ENCODE results near the gene TAS2R10.

The TAS2R10 gene

GRCh38 chr12:10826258-10826657 lies at the start of gene TAS2R10:
TAS2R10 (minus strand) TSS chr12:10826358; CDS start chr12:10826269, 89 bp downstream.
- in situ Hi-C loops (cut with HindIII; ENCODE audit: low pct_ligation_motif_present, low pct_unique_long_range_greater_than_20kb, low sequenced_read_pairs), result no loop called here
- DNase-seq, result no peak

GRCh38 chr12:10873378-10873777 lies 47.2 kb upstream of the TAS2R10 start:
- in situ Hi-C loops (cut with HindIII; ENCODE audit: low pct_ligation_motif_present, low pct_unique_long_range_greater_than_20kb, low sequenced_read_pairs), result no loop called here
- no peak for DNase-seq

GRCh38 chr12:10867381-10867780 lies 41.2 kb upstream of the TAS2R10 start:
- peak; percentile 68 for DNase-seq
- in situ Hi-C loops (cut with HindIII; ENCODE audit: low pct_ligation_motif_present, low pct_unique_long_range_greater_than_20kb, low sequenced_read_pairs), result no loop called here

- in situ Hi-C loops (cut with HindIII; ENCODE audit: low pct_ligation_motif_present, low pct_unique_long_range_greater_than_20kb, low sequenced_read_pairs), result no loop called here
- DNase-seq, result no peak
These were observed 37.5 kb upstream of the TAS2R10 start for GRCh38 chr12:10863512-10864218.

- DNase-seq, result no peak
- in situ Hi-C loops (cut with HindIII; ENCODE audit: low pct_ligation_motif_present, low pct_unique_long_range_greater_than_20kb, low sequenced_read_pairs), result no loop called here
These were observed 35.2 kb upstream of the TAS2R10 start for GRCh38 chr12:10861366-10861765.

GRCh38 chr12:10855807-10856206 lies 29.6 kb upstream of the TAS2R10 start:
- DNase-seq, result no peak
- in situ Hi-C loops (cut with HindIII; ENCODE audit: low pct_ligation_motif_present, low pct_unique_long_range_greater_than_20kb, low sequenced_read_pairs), result no loop called here

- in situ Hi-C loops (cut with HindIII; ENCODE audit: low pct_ligation_motif_present, low pct_unique_long_range_greater_than_20kb, low sequenced_read_pairs), result no loop called here
- no peak for DNase-seq
These were observed 27.6 kb upstream of the TAS2R10 start for GRCh38 chr12:10853776-10854175.

- in situ Hi-C loops (cut with HindIII; ENCODE audit: low pct_ligation_motif_present, low pct_unique_long_range_greater_than_20kb, low sequenced_read_pairs), result no loop called here
- DNase-seq, result no peak
These were observed 25.2 kb upstream of the TAS2R10 start for GRCh38 chr12:10851243-10851858.

- in situ Hi-C loops (cut with HindIII; ENCODE audit: low pct_ligation_motif_present, low pct_unique_long_range_greater_than_20kb, low sequenced_read_pairs), result no loop called here
- DNase-seq, result no peak
These were observed 23.3 kb upstream of the TAS2R10 start, which contains the start of gene PRR4 for GRCh38 chr12:10849425-10849878. PRR4 (minus strand) TSS chr12:10849475; CDS start chr12:10849437, 38 bp downstream.

GRCh38 chr12:10847744-10848143 lies 21.6 kb upstream of the TAS2R10 start:
- in situ Hi-C loops (cut with HindIII; ENCODE audit: low pct_ligation_motif_present, low pct_unique_long_range_greater_than_20kb, low sequenced_read_pairs), result no loop called here

GRCh38 chr12:10842862-10843261 lies 16.7 kb upstream of the TAS2R10 start:
- in situ Hi-C loops (cut with HindIII; ENCODE audit: low pct_ligation_motif_present, low pct_unique_long_range_greater_than_20kb, low sequenced_read_pairs), result no loop called here
- DNase-seq, result no peak

More at GRCh38 chr12:10847744-10848143, 21.6 kb upstream of the TAS2R10 start:
- DNase-seq, result no peak

- no peak for DNase-seq
- in situ Hi-C loops (cut with HindIII; ENCODE audit: low pct_ligation_motif_present, low pct_unique_long_range_greater_than_20kb, low sequenced_read_pairs), result no loop called here
These were observed 12.3 kb upstream of the TAS2R10 start for GRCh38 chr12:10838461-10838860.

- DNase-seq, result no peak
- in situ Hi-C loops (cut with HindIII; ENCODE audit: low pct_ligation_motif_present, low pct_unique_long_range_greater_than_20kb, low sequenced_read_pairs), result no loop called here
These were observed 3.8 kb upstream of the TAS2R10 start for GRCh38 chr12:10829994-10830393.

GRCh38 chr12:10824957-10825356 lies 1.2 kb downstream of the TAS2R10 start:
- no peak for DNase-seq
- in situ Hi-C loops (cut with HindIII; ENCODE audit: low pct_ligation_motif_present, low pct_unique_long_range_greater_than_20kb, low sequenced_read_pairs), result no loop called here

GRCh38 chr12:10811883-10812536 lies 14.1 kb downstream of the TAS2R10 start:
- DNase-seq, result no peak
- in situ Hi-C loops (cut with HindIII; ENCODE audit: low pct_ligation_motif_present, low pct_unique_long_range_greater_than_20kb, low sequenced_read_pairs), result no loop called here

GRCh38 chr12:10810068-10810467 lies 16.1 kb downstream of the TAS2R10 start, which contains the start of gene TAS2R9:
TAS2R9 (minus strand) TSS chr12:10810168; CDS start chr12:10810075, 93 bp downstream.
- in situ Hi-C loops (cut with HindIII; ENCODE audit: low pct_ligation_motif_present, low pct_unique_long_range_greater_than_20kb, low sequenced_read_pairs), result no loop called here

GRCh38 chr12:10807186-10807585 lies 19.0 kb downstream of the TAS2R10 start, which contains the start of gene TAS2R8:
TAS2R8 (minus strand) TSS chr12:10807286; CDS start chr12:10806980, 306 bp downstream.
- DNase-seq, result no peak
- in situ Hi-C loops (cut with HindIII; ENCODE audit: low pct_ligation_motif_present, low pct_unique_long_range_greater_than_20kb, low sequenced_read_pairs), result no loop called here

More at GRCh38 chr12:10810068-10810467, 16.1 kb downstream of the TAS2R10 start, which contains the start of gene TAS2R9:
- no peak for DNase-seq

GRCh38 chr12:10802587-10802986 lies 23.6 kb downstream of the TAS2R10 start, which contains the start of gene TAS2R7:
TAS2R7 (minus strand) TSS chr12:10802627; CDS start chr12:10802570, 57 bp downstream.
- in situ Hi-C loops (cut with HindIII; ENCODE audit: low pct_ligation_motif_present, low pct_unique_long_range_greater_than_20kb, low sequenced_read_pairs), result no loop called here
- DNase-seq, result no peak

- DNase-seq, result no peak
- in situ Hi-C loops (cut with HindIII; ENCODE audit: low pct_ligation_motif_present, low pct_unique_long_range_greater_than_20kb, low sequenced_read_pairs), result no loop called here
These were observed 24.4 kb downstream of the TAS2R10 start for GRCh38 chr12:10801741-10802140.

Data from ACHN (cell line).